GM19240 (cell line): ENCODE data around the gene HNRNPA3.
"Not testable (repeated sequence)": the region's sequence is repeated elsewhere in the genome, so short reads cannot be mapped to it uniquely, and the experiment has no call there.

Experiments
- DNase-seq: peaks from one replicate; pipeline ENCODE4 v3.0.0; 2011; ENCODE audit warnings: low spot score; ENCODE audit not compliant: insufficient read length

Gene HNRNPA3

DNA sequence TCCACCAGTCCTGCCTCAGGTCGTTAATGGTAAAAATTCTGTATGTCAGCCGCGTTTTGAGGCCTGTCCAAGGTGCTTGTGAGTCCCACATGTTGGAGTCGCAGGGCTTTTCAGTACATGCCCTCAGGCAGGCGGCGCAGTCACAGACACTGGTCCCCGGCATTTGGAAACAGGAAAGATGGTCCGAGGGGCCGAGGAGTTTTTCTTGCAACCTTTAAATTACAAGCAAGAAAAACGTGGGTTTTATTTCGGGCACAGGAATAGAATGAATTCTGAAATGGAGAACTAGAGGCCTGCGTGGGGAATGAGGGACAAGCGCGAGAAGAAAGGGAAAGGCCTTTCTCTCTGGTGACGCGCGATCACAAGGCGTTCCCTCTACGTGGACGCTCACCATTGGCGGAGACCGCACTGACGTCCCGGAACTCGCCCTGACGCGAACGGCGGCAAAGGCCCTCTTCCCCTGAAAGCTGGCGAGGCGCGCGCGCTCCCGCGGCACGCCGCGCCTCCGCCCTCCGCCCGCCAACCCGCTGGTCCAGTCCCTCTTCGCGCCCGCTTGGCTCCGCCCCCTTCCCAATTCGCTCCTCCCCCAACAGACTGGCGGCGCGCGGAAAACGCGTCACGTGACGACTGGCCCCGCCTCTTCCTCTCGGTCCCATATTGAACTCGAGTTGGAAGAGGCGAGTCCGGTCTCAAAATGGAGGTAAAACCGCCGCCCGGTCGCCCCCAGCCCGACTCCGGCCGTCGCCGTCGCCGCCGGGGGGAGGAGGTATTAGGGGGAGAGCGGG lies at the start of gene HNRNPA3:
HNRNPA3 (plus strand) TSS at position 689 of the 785 bp plus-strand sequence; CDS start at position 695, 6 bp downstream.
- peak; percentile 79 for DNase-seq

DNA sequence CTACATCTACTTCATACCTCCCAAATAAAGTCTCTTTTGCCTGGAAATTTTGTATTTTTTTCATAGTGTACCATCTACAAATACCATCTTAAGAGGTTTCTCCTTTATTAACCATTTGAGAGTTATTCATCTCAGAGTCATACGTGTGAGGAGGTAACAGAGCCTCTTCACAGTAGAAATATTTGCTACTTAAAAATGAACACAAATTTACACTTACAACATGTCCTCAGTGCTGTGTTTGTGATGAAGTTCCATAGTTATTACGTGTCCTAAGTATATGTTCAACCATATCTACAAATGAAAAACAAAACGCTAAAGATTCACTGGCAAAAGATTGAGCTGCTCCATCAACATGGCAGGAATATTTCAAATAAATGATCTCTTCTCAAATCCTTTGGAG lies 48.5 kb upstream of the HNRNPA3 start:
- DNase-seq = no peak

DNA sequence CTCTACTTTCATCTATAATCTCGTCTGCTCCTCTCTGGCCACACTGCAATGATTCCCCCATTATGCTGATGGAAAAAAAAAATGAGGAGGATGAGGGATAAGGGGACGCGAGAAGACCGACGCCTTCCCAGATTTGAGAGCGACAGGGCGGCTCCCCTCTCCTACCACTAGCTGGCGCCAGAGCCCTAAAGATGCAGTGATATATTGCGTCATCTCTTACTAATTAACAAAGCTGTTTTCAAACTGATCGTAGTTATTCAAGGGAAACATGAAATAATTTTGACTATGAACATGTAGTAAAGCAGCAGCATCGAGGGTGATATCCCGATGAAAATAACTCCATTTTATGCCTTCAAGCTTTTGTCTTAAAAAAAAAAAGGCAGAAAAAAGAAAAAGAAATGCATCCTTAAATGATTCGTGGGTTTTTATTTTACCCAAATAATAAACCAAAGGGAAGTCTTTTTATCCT lies 48.0 kb upstream of the HNRNPA3 start:
- no peak for DNase-seq

DNA sequence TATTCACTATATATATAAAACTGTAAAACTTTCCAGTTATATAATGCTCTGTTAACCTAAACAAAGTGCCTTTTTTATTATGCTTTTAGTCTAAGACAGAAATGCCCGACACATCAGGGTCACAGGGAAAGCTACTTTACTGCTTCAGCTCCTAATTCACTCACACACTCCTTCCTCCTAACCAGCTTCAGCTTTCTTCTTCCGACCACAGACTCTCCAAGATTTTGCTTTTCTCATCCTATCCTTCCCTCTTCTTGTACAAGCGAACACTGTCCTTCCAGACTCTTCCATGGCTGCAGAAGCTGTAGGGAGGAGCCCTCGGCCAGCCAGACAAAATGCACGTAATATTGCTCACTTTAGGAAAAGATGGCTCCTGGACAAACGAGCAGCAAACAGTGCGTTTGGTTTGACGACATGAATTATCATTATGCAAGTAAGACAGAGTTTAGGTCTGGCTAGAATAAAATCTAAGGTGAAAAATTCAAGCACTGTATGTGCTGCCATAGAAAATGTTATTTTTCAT lies 47.5 kb upstream of the HNRNPA3 start:
- no peak for DNase-seq

DNA sequence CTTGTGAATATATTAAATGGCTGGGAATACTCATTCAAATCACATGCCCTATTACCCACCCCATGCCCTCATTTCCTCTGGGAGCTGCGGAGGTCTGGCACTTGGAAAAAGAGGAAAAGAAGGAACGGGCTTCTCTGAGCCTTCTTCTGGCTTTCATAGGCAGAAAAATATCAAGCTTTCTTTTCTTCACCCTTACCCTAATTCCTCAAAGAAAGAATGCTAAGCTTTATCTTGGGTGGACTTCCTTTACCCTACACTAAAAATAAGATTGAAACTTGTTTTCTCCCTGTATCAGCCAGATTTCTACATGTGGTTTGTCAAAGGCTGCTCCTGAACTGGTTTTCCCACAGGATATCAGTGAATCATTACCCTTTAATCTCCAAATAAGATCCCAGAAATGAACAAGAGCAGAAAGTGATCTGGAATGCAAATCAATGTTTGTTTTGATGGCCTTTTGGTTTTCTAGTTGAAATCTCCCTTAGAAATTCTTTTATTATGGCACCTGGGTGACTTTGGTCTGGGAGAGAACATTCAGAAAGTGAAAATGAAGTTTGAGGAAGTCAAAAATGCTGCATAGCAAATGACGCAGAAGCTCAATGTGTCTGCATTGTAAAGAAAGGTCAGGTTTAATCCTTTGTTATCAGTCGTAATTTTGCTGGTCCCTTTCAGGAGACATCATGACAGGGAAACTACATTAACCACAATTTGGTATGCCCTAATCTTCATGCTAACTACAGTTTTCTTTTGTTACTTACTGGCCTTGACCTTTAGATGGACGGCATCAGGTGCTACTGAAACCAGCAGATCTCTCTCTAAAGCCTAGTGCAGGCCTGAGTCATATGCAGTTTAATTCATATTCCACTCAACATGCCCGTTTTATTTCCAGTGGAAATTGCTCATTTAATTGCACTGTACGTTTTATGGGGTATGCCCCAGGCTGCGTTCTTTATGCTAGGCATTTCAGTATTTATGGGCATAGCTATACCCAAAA lies 46.6 kb upstream of the HNRNPA3 start:
- no peak for DNase-seq

DNA sequence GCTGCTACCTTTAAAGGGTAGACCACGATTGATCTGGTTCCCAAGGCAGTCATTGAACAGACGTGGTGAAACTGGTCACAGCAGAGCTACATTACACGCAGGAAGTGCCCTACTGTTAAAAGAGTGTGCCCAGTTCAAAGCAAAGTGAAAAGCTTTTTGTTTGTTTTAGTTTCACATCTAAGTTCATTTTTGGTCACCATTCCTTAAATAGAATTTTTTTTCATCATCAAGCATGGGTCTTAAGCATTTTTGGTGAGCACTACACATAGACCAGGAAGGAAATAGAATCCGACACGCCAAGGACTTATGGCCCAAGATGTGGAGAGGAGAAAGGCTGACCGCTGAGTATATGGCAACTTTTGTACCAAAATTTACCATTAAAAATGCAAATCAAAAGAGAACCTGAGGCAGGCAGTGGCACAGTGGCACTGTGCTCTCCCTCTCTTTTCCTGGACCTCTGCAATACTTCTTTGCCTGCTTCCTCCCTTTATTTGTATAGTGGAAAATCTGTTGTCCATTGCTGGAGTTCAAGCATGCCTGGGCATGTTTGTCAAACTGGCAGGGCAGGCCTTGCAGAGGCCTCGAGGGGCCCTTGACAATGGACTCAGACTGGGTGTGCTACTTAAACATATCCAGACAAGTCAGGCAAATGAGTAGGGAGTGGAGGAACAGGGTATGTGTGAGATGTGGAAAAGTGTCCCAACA lies 42.6 kb upstream of the HNRNPA3 start:
- no peak for DNase-seq

DNA sequence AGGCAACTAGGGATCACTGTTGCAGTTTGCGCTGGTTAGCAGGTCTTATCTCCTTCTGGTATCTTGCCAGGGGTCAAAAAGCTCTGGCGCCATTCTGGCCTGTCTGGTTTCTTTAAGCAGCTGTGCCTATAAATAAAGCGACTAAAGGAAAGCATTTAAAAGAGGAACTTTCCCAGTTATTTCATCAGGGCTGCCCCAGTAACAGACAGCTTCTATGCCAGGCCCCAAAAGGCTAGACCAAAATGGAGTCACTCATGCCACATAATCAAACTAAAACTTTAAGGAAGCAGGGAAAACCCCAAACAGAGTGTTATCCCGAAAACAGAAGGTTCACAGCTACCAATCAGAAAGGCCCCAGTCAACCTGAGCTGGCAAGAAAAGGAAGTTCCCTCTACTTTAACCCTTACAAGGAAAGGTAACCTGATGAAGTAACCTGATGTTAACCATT lies 41.2 kb upstream of the HNRNPA3 start:
- DNase-seq = no peak

DNA sequence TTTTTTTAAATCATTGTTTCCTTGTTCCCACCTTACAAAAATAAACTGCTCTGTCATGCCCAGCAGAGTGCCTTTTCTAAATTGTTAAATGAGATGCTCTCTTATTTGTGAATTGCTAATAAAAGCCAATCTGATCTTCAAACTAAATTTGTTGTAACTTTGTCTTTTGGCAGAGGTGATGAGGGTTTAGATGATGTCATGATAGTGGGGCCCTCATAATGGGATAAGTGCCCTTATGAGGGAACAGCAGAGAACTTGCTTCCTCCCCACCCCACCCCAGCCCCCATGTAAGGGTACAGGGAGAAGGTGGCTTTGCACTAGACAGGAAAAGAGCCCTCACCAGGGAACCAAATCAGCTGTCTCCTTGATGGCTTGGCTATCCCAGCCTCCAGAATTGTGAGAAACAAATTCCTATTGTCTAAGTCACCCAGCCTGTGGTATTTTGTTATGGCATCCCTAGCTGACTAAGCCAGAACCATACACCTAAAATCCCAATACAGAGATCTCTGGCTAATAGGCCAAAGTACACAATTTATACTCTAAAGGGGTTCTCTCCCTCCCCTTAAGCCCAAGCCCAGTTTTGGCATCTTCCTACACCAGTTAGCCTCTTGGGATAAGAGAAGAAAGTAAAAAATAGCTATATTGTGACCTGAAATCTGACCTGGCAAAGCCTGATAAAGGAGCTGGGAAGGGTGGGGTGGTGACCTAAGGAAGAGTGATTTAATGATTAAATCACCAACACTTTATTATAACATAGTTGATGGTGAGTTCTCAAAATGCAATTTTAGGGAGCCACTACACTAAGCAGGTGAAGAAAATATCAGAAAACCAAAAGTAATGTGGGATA lies 40.3 kb upstream of the HNRNPA3 start:
- DNase-seq = no peak

DNA sequence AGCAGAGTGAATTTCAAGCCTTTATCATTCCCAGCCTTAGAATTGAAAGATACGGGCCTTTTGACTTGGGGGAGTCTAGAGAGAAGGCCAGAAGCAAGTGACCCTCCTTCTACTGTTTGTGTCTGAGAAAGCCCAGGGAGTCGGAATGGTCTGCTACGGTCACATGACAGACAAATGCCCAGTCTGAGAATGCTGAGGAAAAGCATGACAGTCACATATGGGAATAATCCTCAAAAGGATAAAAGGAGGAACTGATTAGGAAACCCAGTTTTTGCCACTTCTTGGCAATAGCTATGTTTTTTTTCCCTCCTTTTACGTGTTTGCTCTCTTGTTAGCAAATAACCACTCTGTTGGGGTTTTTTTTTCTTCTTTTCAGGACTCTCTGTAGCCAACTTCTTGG lies 38.1 kb upstream of the HNRNPA3 start:
- no peak for DNase-seq

DNA sequence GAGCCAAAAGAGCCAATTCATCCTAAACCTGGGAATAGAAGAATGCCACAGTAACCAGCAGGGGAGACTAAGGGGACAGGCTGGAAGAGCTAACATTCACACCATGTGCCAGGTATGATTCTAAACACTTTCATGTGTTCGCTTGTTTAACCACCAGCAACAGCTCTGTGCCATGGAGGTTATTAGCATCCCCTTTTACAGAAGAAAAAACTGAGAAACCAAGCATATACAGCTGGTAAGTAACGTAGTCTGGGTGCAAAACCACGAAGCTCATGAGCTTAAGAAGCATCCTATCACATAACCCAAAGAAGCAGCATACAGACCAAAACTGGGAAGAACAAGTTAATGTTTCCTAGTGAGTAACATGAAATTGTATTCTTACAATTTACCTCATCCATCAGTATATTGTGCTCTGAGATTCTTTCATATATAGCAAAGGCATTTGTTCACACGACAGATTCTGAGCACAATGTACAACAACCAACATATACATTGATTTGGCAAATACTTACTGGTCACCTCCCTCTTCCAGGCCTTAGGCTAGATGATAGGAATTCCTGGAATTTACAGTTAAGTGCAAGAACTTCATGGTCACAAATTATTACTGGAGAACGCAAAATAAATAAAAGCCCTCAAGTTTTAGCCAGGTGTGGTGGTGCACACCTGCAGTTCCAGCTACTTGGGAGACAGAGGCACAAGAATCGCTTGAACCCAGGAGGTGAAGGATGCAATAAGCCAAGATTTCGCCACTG lies 36.5 kb upstream of the HNRNPA3 start:
- no peak for DNase-seq

DNA sequence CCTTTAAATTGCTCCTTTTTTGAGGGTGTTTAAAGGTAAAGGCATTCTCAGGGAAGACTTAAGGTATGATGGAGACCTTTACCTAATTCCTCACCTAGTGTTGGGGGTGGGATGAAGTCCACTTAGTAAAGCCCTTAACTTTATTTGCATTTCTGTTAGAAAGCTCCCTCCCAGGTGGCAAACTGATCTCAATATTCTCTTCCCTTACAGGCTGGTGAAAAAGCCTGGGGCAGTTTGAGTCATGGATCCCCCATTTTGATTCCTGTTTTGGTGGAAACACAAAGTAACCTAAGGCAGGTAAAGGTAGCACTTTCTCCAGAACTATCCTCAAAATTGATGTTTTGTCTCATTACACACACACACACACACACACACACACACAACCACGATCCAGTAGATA lies 33.8 kb upstream of the HNRNPA3 start:
- DNase-seq = no peak

DNA sequence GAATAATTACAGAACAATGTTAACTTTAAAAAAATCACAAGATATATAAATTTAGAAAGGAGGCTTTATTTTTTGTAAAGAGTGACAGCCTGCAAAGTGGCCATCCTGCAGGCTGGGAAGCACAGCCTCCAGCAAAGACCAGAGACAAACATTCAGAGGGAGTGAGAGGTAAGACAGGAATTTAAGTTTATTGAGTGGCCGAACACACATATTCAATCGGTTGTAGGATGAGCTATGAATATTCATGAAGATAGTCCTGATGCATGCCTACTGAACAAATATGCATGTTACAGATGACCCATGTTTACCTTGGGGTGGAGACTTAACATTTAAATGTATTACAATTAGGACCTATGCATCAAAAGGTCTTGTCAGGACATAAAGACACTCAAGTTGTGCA lies 33.4 kb upstream of the HNRNPA3 start:
- no peak for DNase-seq

DNA sequence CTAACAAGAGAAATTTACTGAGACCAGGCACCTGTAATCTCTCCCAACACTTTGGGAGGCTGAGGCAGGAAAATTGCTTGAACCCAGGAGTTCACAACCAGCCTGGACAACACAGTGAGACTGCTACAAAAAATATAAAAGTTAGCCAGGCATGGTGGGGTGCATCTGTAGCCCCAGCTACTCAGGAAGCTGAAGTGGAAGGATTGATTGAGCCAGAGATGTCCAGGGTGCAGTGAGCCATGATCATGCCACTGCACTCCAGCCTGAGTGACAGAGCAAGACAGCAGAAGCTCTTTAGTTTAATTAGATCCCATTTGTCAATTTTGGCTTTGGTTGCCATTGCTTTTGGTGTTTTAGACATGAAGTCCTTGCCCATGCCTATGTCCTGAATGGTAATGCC lies 32.9 kb upstream of the HNRNPA3 start:
- not testable (repeated sequence) for DNase-seq

DNA sequence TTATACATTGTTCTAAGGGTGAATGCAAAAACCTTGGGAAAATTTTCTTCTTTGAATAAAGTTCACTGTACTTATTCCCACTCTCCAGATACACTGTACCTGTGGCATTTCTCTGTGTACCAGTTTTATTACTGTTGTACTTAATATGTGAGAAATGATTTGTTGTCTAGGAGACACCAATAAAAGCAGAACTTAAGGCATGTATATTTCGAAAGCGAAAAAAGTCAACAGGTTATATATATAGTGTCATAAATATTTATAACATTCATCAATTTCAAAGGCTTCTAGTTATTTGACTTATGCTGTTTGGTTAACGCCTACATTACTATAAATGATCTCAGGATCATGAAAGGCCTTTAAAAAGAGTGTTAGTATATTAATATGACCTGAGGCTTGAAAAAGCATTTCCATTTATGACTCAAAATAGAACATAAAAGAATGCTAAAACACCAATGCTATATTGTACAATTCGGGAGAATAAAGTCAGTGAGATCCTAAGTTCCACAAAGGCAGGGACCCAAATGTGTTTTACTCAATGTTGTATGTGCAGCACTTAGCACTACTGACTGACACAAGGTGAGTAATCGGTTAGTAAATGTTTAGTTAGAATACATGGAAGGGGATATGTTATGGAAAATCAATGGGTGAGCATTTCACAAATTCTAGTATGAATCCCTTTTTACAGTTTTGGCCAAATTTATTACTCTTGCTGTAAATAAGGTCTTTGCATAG lies 32.2 kb upstream of the HNRNPA3 start:
- no peak for DNase-seq

DNA sequence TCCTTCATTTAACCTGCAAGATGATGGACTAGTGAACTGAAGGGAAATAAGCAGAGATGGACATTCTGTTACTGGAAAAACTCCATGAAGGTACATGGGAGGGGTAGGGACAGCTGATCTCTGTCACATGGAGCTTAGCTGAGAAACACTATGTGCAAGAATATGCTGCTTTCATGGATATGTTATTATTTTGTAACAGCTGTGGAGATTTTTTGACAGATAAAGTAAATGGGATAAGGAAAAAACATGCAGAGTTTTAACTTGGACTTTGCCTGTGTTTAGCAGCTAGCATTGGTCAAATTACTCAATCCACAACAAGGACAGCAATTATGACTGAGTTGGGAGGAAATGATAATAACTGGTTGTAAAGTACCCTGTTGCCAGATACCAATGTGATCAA lies 28.7 kb upstream of the HNRNPA3 start:
- DNase-seq = no peak

DNA sequence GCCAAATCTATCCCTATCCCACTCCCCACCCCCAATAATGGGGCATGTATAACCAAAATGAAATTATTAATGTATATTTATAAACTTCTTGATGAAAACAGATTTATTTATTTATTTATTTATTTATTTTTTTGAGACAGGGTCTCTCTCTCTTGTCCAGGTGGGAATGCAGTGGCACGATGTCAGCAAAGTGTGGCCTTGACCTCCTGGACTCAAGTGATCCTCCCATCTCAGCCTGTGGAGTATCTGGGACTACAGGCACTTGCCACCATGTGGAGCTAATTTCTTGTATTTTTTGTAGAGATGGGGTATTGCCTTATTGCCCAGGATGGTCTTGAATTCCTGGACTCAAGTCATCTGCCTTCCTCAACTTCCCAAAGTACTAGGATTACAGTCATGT lies 28.0 kb upstream of the HNRNPA3 start:
- DNase-seq = no peak

DNA sequence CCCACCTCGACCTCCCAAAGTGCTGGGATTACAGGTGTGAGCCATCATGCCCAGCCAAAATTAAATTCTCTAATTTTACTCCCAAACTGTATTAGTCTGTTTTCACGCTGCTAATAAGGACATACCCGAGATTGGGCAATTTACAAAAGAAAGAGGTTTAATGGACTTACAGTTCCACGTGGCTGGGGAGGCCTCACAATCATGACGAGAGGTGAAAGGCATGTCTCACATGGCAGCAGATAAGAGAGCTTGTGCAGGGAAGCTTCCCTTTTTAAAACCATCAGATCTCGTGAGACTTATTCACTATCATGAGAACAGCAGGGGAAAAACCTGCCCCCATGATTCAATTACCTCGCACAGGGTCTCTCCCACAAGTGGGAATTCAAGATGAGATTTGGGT lies 26.6 kb upstream of the HNRNPA3 start:
- not testable (repeated sequence) for DNase-seq

DNA sequence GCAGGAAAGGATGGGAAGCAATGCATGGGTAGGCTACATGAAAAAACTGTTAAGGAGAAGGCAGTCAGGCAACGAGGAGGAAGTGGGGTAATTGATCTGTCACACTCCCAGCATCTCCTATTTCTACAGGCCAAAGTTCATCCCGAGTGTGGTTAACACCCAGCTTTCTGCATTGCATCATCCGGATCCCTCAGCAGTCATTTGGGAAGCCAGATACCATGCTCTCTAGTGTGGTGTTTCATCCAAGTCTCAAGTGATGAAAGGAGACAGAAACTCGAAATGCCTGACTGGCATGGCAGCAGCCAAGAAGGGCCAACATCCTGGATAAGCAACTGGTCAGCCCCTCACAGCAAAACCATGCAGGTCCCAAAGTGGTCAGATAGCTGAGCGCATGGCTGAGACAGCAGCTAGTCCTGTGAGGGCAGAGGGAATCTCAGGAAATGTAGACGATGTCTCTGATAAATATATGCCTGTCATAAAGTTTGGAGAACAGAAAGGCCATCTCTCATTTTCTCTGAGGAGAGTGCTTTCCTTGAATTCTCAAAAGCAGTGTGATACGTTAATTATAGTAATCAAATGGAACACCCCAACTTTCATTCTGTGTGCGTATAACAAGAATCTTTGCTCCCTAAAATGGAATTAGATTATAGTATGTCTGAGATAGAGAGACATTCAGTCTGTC lies 24.8 kb upstream of the HNRNPA3 start:
- no peak for DNase-seq
